Fibroblast of gingiva (primary cell): ENCODE data around the gene FOXP1.
"Not testable (repeated sequence)": the region's sequence is repeated elsewhere in the genome, so short reads cannot be mapped to it uniquely, and the experiment has no call there.

Source experiments
- DNase-seq: peaks from one replicate; pipeline ENCODE4 v3.0.0-alpha.2; 2011; ENCODE audit warnings: low read depth

The FOXP1 gene

GRCh38 chr3:71030748-71031147, 552.8 kb downstream of the FOXP1 start:
- DNase-seq, result no peak

GRCh38 chr3:71029770-71030169, 553.8 kb downstream of the FOXP1 start:
- DNase-seq, result no peak

DNA sequence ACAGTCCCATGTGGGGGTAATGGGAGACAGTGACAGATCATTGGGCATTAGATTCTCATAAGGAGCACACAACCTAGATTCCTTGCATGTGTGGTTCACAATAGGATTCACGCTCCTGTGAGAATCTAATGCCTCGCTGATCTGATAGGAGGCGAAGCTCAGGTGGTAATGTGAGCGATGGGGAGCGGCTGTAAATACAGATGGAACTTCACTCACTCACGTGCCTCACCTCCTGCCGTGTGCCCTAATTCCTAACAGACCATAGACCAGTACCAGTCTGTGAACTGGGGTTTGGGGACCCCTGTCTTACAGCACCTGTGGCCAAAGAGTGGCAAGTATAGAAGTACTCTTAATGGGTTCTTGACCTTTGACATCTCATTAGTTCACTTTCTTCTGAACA, 554.7 kb downstream of the FOXP1 start:
- no peak for DNase-seq

GRCh38 chr3:71028184-71028583, 555.3 kb downstream of the FOXP1 start:
- no peak for DNase-seq

DNA sequence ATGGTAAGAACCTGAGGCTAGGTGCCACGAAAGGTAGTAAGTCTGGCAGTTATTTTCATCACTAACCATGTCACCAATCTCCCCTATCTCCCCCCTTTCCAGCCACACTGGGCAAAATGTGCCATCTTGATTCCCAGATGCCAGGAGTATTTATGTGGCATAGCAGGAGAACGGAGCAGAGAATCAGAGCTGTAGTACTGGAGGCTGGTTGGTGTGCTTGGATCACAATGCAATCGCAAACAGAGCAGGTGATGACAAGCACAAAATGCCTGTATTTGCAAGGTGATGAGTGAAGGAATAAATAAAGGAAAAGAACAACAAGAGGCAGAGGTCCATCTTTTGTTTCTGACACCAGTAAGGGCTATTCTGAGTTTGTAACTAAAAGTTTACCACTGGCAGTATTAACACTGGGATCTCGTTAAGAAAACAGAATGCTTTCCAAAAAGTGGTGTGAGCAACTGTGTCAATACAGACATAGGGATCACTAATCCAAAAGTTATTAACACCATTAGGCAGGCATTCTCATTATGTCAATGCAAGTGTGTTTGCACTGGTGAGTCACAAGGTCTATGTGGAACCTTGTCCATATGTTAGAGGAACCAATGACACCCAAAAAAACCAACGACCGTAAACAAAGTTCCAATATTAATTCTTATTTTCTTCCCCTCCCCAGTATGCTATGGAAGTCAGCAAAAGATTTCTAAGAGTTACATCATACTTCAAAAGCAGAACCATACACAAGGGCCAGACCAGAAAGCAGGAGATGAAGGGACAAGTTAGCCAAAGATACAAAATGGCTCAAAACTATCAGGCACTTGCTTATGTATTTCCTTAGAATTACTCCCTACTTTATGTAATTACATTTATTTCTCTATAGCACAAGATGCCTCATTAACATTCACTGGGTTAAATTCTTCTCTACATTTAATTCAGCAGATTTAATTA, 556.6 kb downstream of the FOXP1 start:
- no peak for DNase-seq

- DNase-seq, result no peak
These were observed 558.0 kb downstream of the FOXP1 start for GRCh38 chr3:71025516-71025915.

- DNase-seq, result no peak
These were observed 558.5 kb downstream of the FOXP1 start for GRCh38 chr3:71025010-71025409.

DNA sequence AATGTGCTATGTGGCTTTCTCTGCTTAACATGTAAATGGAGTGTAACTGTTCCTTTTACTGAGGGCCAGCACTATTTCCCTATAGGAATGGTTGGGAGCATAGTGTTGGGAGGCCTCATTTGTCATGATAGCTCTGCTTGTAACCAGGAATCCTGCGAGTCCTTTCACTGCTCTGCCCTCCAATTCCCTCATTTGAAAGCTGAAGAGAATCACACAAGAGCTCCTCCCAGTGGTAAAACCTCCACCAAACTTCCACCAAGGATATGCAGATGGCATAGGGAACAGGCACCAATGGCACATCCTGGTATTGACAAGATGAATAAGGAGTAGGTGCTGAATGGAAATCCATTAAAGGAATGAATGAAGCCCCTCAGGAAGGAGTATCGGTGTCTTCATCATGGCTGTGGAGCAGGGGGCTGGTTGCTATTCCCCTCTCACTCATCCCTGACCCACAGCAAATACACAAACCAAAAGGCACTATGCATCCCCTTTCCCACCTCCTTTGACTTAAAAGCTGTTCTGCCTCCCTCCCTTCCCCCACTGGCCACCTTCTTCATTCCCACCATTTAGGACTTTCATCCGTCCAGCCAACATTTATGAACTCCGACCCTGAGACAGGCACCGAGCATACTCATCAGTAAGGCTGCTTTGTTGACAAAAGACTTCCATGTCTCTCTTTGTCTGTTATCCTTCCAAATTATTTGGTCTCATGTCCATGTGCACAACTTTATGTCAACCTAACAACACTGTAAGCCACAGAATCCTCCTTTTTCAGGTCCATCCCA, 560.8 kb downstream of the FOXP1 start:
- DNase-seq, result peak; percentile 12

DNA sequence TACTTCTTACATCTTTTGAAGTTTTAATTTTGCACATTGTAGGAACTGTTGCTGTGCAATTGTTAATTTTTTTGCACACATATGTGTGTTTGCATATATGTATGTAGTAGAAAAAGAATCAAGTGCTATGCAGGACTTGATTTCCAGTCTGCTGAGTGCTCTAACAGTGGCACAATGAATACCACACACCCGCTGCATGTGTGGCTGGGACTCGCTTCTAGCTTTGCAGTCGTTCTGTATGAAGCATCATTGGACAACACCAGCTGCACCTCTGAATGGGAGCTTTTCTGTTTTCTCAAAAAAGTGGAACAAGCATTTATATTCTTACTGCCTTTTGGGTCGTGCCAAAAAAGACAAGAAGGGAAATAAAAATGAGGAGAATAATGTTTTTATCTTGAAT, 564.7 kb downstream of the FOXP1 start:
- DNase-seq, result no peak

- peak; percentile 34 for DNase-seq
These were observed 567.2 kb downstream of the FOXP1 start for GRCh38 chr3:71016178-71016845.

DNA sequence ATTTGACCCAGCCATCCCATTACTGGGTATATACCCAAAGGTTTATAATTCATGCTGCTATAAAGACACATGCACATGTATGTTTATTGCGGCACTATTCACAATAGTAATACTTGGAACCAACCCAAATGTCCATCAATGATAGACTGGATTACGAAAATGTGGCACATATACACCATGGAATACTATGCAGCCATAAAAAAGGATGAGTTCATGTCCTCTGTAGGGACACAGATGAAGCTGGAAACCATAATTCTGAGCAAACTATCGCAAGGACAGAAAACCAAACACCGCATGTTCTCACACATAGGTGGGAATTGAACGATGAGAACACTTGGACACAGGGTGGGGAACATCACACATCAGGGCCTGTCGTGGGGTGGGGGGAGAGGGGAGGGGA, 568.9 kb downstream of the FOXP1 start:
- not testable (repeated sequence) for DNase-seq

DNA sequence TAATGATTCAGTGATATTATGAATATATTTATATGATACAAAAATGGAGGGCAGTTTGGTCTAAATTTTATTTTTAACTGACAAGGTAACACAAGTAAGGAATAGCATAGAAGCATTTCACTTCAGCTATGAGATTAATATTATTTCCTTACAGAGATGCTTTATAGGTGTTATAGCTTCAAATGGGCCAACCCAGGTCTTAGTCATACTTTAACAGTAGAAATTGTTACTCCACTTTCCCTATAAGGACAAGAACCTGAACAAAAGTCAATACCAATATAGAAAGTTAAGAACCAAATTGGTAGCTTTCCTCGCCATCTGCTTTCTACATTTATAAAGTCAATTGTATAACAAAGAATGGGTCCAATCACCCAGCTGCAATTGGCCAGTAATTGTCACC, 570.6 kb downstream of the FOXP1 start:
- no peak for DNase-seq

DNA sequence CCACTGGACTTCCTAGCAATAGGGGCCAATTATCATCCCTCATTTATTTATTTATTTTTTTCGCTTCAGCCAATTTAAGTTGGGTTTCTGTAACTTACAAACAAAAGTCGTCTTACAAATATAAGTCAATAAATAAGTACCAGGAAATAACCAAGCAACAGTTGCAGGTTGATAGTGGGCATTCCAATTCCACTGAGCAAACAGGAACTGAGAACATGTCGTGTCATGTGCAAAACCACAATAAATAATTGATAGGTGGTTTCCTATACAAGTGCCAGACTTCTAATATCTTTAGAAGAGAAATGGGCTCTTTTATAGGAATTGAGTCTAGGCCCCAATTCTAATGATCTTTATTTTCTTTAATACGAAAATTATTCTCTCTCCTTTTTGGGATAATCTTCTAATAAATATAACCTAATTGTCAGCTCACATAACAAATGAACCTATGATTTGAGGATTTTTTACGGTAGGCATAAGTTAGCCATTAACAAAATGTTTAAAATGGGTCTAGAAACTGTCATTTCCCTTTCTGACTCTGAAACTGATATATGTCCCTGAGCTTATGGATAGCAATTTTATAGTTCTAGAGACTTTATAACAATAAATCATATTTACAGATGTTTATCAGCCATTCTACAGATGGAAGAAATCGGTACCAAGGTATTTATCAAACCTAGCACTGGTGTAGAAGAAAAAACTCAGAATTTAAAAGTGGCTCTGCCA, 571.8 kb downstream of the FOXP1 start:
- DNase-seq, result no peak

GRCh38 chr3:71010726-71011455, 572.6 kb downstream of the FOXP1 start:
- DNase-seq, result no peak

DNA sequence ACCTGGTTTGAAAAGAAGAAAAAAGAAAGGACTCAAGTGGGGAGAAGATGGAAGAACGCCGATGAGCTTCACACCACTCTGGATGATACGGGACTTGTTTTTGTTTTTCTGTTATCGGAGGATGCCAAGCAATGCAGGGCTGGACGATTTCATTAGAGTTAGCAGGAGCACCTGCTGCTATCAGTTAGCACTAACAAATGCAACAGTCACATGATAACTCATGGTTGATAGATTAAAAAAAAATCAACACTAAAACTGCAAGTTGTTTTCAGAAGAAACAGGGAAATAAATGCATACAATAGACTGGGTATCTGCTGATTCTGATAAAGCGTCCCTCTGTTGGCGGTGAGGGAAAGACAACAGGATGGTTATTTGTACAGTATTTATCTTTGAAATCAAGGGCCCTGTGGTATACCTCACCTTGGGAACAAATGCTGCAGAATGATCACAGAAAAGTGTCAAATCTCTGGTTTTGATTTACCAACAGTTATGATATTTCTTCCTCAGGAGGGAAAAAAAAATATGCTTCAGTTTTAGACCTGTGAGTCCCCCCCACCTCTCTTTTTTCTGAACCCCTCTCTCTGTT, 575.1 kb downstream of the FOXP1 start:
- no peak for DNase-seq

GRCh38 chr3:71006810-71007785, 576.4 kb downstream of the FOXP1 start:
- peak; percentile 17 for DNase-seq

- DNase-seq, result no peak
These were observed 577.7 kb downstream of the FOXP1 start for GRCh38 chr3:71005702-71006321.

- DNase-seq, result no peak
These were observed 580.0 kb downstream of the FOXP1 start for GRCh38 chr3:71003511-71003910.

DNA sequence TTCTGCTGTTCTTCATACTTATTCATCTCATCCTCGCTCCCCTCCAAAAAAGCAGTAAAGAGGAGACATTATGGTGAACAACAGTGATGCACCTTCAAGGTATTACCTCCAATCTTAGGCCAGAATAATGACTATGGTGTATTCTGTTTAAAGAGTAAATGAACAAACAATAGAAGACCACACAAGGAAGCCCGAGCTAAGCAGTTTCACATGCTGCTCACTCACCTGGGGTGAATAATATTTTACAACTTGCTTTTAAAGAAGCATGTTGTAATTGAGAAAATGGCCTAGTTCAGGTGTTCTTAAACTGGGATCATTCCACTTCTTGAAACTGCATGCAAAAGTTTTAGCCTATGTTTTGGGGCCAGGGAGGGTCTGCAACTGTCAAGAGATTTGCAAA, 581.2 kb downstream of the FOXP1 start:
- DNase-seq, result no peak
